HG02852 (cell line): ENCODE measurements around the gene PRKCA.

Experiments
- ATAC-seq: cut with Tn5 transposase; IDR thresholded peaks from one replicate; pipeline ENCODE4 v1.9.1; 2021; ENCODE audit warnings: mild to moderate bottlenecking, moderate library complexity; ENCODE audit not compliant: unreplicated experiment

PRKCA gene

GRCh38 chr17:66507982-66508760, 205.8 kb downstream of the PRKCA start:
- no peak for ATAC-seq

GRCh38 chr17:66508896-66509844, 206.8 kb downstream of the PRKCA start:
- no peak for ATAC-seq

- no peak for ATAC-seq
These were observed 207.5 kb downstream of the PRKCA start for GRCh38 chr17:66509926-66510325.

- ATAC-seq = no peak
These were observed 208.7 kb downstream of the PRKCA start for GRCh38 chr17:66511135-66511534.

- no peak for ATAC-seq
These were observed 211.9 kb downstream of the PRKCA start for GRCh38 chr17:66514227-66514806.

GRCh38 chr17:66515974-66516373, 213.6 kb downstream of the PRKCA start:
- ATAC-seq = no peak

GRCh38 chr17:66517336-66518009, 215.1 kb downstream of the PRKCA start:
- ATAC-seq = no peak

GRCh38 chr17:66518108-66518507, 215.7 kb downstream of the PRKCA start:
- ATAC-seq = no peak

- no peak for ATAC-seq
These were observed 216.3 kb downstream of the PRKCA start for GRCh38 chr17:66518677-66519076.

GRCh38 chr17:66519154-66519553, 216.7 kb downstream of the PRKCA start:
- ATAC-seq = no peak

- no peak for ATAC-seq
These were observed 218.6 kb downstream of the PRKCA start for GRCh38 chr17:66520999-66521398.

- no peak for ATAC-seq
These were observed 220.3 kb downstream of the PRKCA start for GRCh38 chr17:66522591-66523272.

GRCh38 chr17:66523378-66524200, 221.2 kb downstream of the PRKCA start:
- no peak for ATAC-seq

- ATAC-seq = no peak
These were observed 222.5 kb downstream of the PRKCA start for GRCh38 chr17:66524877-66525276.

GRCh38 chr17:66525338-66525737, 222.9 kb downstream of the PRKCA start:
- ATAC-seq = no peak

GRCh38 chr17:66526827-66527226, 224.4 kb downstream of the PRKCA start:
- ATAC-seq = no peak

GRCh38 chr17:66527335-66527734, 224.9 kb downstream of the PRKCA start:
- no peak for ATAC-seq

GRCh38 chr17:66531851-66532295, 229.5 kb downstream of the PRKCA start:
- no peak for ATAC-seq

GRCh38 chr17:66533572-66533971, 231.2 kb downstream of the PRKCA start:
- no peak for ATAC-seq
